Progenitor cell of endocrine pancreas (in vitro differentiated cells): ENCODE results near the gene TRMT1. TPM values are rescaled to one million over a fixed set of nuclear protein-coding genes. Genes with fewer than 3 reads are reported as not detected.
A peak's percentile ranks its signal among the peaks of the same experiment; 100 is the strongest.

Experiments
- DNase-seq: peaks from one replicate; pipeline ENCODE4 v3.0.0; 2021; ENCODE audit warnings: low spot score; ENCODE audit not compliant: unreplicated experiment
- H3K27ac Mint-ChIP-seq: 2 replicates; pipeline ENCODE4 v1.8.0; 2021; ENCODE audit warnings: mild to moderate bottlenecking, moderate library complexity, mixed read lengths
- H3K27me3 Mint-ChIP-seq: 2 replicates; pipeline ENCODE4 v1.8.0; 2021; ENCODE audit warnings: mixed read lengths
- H3K36me3 Mint-ChIP-seq: 2 replicates; pipeline ENCODE4 v1.8.0; 2022; ENCODE audit warnings: mixed read lengths; ENCODE audit not compliant: insufficient read depth
- H3K4me1 Mint-ChIP-seq: 2 replicates; pipeline ENCODE4 v1.8.0; 2021; ENCODE audit warnings: low read depth, mixed read lengths
- H3K4me3 Mint-ChIP-seq: 2 replicates; pipeline ENCODE4 v1.8.0; 2021; ENCODE audit warnings: low read depth, mild to moderate bottlenecking, moderate library complexity, mixed read lengths
- H3K9me3 Mint-ChIP-seq: 2 replicates; pipeline ENCODE4 v1.8.0; 2021; ENCODE audit warnings: low read depth, mixed read lengths
- total RNA-seq: library from RNA; stranded (reverse); gene quantifications from 2 replicates; pipeline ENCODE4 v1.2.1, GENCODE V29; 2021
- TF ChIP-seq, protein P1 (sequence below): fragments of 200-600 bp; sonication (generic); IDR thresholded peaks from one replicate; pipeline ENCODE4 v1.5.0; 2021; ENCODE audit warnings: antibody characterized with exemption, mild to moderate bottlenecking; ENCODE audit not compliant: unreplicated experiment

Gene TRMT1
- total RNA-seq, 1 donor from 2014 or later = 52.4 TPM

GRCh38 chr19:13162724-13163608, 46.4 kb upstream of the TRMT1 start:
- H3K27ac Mint-ChIP-seq = peak overlapping the region; percentile 98
- H3K27me3 Mint-ChIP-seq = no peaks in the 10 kb centered on the region
- peak overlapping the region; percentile 69 for H3K4me3 Mint-ChIP-seq
- DNase-seq = peak; percentile 88
- H3K9me3 Mint-ChIP-seq = no peaks in the 10 kb centered on the region
- TF ChIP-seq, protein P1, sequence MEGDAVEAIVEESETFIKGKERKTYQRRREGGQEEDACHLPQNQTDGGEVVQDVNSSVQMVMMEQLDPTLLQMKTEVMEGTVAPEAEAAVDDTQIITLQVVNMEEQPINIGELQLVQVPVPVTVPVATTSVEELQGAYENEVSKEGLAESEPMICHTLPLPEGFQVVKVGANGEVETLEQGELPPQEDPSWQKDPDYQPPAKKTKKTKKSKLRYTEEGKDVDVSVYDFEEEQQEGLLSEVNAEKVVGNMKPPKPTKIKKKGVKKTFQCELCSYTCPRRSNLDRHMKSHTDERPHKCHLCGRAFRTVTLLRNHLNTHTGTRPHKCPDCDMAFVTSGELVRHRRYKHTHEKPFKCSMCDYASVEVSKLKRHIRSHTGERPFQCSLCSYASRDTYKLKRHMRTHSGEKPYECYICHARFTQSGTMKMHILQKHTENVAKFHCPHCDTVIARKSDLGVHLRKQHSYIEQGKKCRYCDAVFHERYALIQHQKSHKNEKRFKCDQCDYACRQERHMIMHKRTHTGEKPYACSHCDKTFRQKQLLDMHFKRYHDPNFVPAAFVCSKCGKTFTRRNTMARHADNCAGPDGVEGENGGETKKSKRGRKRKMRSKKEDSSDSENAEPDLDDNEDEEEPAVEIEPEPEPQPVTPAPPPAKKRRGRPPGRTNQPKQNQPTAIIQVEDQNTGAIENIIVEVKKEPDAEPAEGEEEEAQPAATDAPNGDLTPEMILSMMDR = no peak
- H3K4me1 Mint-ChIP-seq = peaks cover 34% of the 10 kb centered on the region
- no peaks in the 10 kb centered on the region for H3K36me3 Mint-ChIP-seq

DNA sequence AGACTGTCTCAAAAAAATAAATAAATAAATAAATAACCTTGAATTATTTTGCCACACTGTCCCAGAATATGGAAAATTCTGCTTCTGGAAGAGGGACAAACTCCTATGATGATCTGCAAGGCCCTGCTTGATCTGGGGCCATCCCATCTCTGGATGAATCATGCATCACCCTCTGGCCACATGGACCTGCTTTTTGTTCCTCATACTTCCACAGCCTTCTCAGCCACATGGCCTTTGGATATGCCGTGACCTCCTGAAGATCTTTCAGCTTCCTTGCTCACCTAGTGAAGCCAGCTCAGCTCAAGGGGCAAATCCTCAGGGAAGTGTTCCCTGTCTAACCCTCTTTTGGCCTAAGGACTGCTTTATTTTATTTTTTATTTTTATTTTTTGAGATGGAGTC, 44.0 kb upstream of the TRMT1 start:
- Mint-ChIP-seq H3K9me3 (no peaks in the 10 kb centered on the region), H3K4me1 (peaks cover 32% of the 10 kb centered on the region), H3K4me3 (no peak overlapping the region), H3K27ac (no peak overlapping the region), H3K36me3 (no peaks in the 10 kb centered on the region), H3K27me3 (no peaks in the 10 kb centered on the region)
- DNase-seq = no peak
- TF ChIP-seq, protein P1 = no peak

- Mint-ChIP-seq H3K9me3 (no peaks in the 10 kb centered on the region), H3K4me1 (peaks cover 29% of the 10 kb centered on the region)
These were observed 43.2 kb upstream of the TRMT1 start for GRCh38 chr19:13159713-13160112.

DNA sequence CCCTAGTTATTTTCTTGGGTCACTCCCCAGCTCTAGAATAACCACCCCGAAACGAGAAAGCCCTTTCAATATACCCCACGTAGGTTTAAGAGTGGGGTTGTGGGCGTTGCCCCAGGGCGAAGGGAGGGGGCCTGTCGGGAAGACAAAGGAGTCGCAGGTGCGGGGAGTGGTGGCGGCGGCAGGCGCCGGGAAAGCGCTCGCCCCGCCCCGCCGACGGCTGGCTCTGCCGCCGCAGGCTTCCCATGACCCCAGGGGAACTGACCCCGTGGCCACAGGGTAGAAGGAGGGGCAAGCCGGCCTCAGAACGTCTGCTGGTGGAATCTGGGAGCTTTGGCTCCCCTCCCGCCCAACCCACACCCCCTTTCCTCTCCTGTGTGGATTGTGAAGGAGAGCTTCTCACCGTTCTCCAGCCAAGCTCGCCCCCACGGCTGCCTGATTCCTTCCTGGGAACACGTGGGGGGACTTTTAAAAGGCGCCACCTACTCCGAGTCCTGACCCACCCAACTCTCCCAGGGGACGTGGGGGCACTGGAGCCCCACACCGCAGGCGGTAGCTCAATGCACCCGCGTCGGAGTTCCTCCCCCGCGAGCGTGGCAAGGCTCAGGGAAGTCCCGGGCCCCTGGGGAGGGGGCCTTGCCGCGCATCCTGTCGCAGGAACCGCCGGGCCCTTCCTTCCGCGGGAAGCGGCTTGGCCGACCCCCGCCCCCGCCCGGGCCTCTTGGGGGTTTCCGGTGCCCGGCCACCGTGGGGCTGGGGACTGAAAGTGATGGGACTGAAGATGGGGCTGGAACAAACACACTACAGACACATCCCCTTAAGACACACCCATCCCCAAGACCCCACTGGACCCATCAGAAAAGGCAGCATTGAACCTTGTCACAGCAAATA, 39.2 kb upstream of the TRMT1 start:
- H3K4me1 Mint-ChIP-seq = peaks cover 17% of the 10 kb centered on the region
- peak overlapping the region; percentile 100 for H3K27ac Mint-ChIP-seq
- no peaks in the 10 kb centered on the region for H3K9me3 Mint-ChIP-seq

More at GRCh38 chr19:13159713-13160112, 43.2 kb upstream of the TRMT1 start:
- Mint-ChIP-seq H3K36me3 (no peaks in the 10 kb centered on the region), H3K4me3 (no peak overlapping the region), H3K27me3 (no peaks in the 10 kb centered on the region), H3K27ac (no peak overlapping the region)
- DNase-seq = no peak
- TF ChIP-seq, protein P1 = no peak

More for the DNA sequence above, 39.2 kb upstream of the TRMT1 start:
- Mint-ChIP-seq H3K27me3 (no peaks in the 10 kb centered on the region), H3K36me3 (peaks cover 10% of the 10 kb centered on the region), H3K4me3 (peak overlapping the region; percentile 96)
- peak; percentile 72 for DNase-seq
- TF ChIP-seq, protein P1 = no peak
